ENCODE measurements around the gene ZNF611. TPM values are rescaled to one million over a fixed set of nuclear protein-coding genes. Genes with fewer than 3 reads are reported as not detected.
"Not testable (repeated sequence)": the region's sequence is repeated elsewhere in the genome, so short reads cannot be mapped to it uniquely, and the experiment has no call there.

The ZNF611 gene
- total and polyA plus RNA-seq, 4 donors: 0.50 to 12.7 (median 2.7) TPM

DNA sequence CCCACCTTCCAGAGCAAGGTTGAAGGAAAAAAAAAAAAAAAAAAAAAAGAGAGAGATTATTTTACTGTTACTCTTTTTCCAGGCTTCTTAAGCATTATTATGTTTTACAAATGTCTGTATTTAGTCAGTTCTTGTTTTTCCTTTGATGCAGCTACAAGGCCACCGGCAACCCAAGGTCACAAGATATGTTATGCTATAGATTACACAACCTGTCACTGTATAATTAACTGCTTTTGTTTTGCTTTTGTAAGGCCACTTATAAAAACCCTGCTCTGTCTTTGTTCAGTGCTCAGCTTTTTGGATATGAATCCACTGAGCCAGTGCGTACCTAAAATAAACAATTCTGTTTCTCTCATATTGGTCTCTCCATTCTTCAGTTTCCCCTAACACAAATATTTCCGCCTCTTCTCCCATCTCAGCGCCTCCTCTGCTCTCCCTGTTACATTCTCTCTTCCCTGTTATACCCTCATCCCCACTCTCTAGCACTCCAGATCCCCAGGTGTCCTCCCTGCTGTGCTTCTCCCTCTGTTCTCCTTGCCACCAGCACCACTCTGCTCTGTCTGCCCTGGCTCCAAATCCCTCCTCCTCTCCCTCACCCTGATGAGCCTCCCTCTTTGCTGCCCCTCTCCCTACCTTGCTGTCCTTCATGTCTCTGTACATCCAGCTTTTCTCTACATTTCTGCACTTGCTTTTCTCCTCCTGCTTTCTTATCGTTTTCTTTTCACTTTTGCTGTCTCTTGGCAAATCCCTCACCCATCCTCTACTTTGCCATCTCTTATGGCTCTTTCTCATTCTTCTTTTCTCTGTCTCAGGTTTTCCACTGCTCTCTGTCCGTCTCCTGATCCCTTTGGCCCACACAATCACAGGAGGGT, 45.7 kb downstream of the ZNF611 start:
- H3K27ac ChIP-seq (ENCODE audit: low read depth in 1 of 2, low read length in 2 of 2); H3K27me3 ChIP-seq (ENCODE audit: control insufficient read depth in 4 of 4, insufficient read depth in 4 of 4, low read length in 3 of 4); H3K4me1 ChIP-seq (ENCODE audit: control insufficient read depth in 4 of 4, insufficient read depth in 4 of 4, low read length in 3 of 4); H3K9me3 ChIP-seq (ENCODE audit: control insufficient read depth in 4 of 4, low read length in 3 of 4); H3K36me3 ChIP-seq (ENCODE audit: control insufficient read depth in 4 of 4, insufficient read depth in 3 of 4, low read depth in 1 of 4, low read length in 3 of 4); H3K9ac ChIP-seq (ENCODE audit: low read depth in 1 of 2, low read length in 2 of 2); DNase-seq (ENCODE audit: low spot score): not testable (repeated sequence)
- WGBS: 39% methylated on average over 6 of the region's 6 CpGs
- H3K4me3 ChIP-seq (ENCODE audit: low read depth in 1 of 3, low read length in 3 of 3): peak overlapping the region in 1 of 3 donors; percentile 48

GRCh38 chr19:52688335-52688734, 46.5 kb downstream of the ZNF611 start:
- H3K27me3 ChIP-seq (ENCODE audit: control insufficient read depth in 4 of 4, insufficient read depth in 4 of 4, low read length in 3 of 4): peaks cover 0 to 3% (median 0%) of the 10 kb centered on the region in 4 donors
- peaks cover 3 to 8% (median 5%) of the 10 kb centered on the region in 4 donors for H3K9me3 ChIP-seq (ENCODE audit: control insufficient read depth in 4 of 4, low read length in 3 of 4)
- peaks cover 0 to 5% (median 0%) of the 10 kb centered on the region in 4 donors for H3K4me1 ChIP-seq (ENCODE audit: control insufficient read depth in 4 of 4, insufficient read depth in 4 of 4, low read length in 3 of 4)
- TF ChIP-seq, protein P1, sequence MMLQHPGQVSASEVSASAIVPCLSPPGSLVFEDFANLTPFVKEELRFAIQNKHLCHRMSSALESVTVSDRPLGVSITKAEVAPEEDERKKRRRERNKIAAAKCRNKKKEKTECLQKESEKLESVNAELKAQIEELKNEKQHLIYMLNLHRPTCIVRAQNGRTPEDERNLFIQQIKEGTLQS (IDR thresholded peaks at IDR 0.05): no peak
- no peak for TF ChIP-seq NR2F2 (IDR thresholded peaks at IDR 0.05)
- TF ChIP-seq FOXA2 (IDR thresholded peaks at IDR 0.05): no peak
- TF ChIP-seq, protein P2, sequence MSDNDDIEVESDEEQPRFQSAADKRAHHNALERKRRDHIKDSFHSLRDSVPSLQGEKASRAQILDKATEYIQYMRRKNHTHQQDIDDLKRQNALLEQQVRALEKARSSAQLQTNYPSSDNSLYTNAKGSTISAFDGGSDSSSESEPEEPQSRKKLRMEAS (IDR thresholded peaks at IDR 0.05): no peak
- TF ChIP-seq RAD21 (IDR thresholded peaks at IDR 0.05): no peak
- no peak for TF ChIP-seq HNF4G (IDR thresholded peaks at IDR 0.05)
- no peak for TF ChIP-seq HNF4A (conservative IDR thresholded peaks at IDR 0.05)
- TF ChIP-seq TAF1 (conservative IDR thresholded peaks at IDR 0.05): no peak
- TF ChIP-seq, protein P3, sequence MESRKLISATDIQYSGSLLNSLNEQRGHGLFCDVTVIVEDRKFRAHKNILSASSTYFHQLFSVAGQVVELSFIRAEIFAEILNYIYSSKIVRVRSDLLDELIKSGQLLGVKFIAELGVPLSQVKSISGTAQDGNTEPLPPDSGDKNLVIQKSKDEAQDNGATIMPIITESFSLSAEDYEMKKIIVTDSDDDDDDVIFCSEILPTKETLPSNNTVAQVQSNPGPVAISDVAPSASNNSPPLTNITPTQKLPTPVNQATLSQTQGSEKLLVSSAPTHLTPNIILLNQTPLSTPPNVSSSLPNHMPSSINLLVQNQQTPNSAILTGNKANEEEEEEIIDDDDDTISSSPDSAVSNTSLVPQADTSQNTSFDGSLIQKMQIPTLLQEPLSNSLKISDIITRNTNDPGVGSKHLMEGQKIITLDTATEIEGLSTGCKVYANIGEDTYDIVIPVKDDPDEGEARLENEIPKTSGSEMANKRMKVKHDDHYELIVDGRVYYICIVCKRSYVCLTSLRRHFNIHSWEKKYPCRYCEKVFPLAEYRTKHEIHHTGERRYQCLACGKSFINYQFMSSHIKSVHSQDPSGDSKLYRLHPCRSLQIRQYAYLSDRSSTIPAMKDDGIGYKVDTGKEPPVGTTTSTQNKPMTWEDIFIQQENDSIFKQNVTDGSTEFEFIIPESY (IDR thresholded peaks at IDR 0.05): no peak
- no peak for TF ChIP-seq FOXA1 (IDR thresholded peaks at IDR 0.05)
- TF ChIP-seq, protein P4, sequence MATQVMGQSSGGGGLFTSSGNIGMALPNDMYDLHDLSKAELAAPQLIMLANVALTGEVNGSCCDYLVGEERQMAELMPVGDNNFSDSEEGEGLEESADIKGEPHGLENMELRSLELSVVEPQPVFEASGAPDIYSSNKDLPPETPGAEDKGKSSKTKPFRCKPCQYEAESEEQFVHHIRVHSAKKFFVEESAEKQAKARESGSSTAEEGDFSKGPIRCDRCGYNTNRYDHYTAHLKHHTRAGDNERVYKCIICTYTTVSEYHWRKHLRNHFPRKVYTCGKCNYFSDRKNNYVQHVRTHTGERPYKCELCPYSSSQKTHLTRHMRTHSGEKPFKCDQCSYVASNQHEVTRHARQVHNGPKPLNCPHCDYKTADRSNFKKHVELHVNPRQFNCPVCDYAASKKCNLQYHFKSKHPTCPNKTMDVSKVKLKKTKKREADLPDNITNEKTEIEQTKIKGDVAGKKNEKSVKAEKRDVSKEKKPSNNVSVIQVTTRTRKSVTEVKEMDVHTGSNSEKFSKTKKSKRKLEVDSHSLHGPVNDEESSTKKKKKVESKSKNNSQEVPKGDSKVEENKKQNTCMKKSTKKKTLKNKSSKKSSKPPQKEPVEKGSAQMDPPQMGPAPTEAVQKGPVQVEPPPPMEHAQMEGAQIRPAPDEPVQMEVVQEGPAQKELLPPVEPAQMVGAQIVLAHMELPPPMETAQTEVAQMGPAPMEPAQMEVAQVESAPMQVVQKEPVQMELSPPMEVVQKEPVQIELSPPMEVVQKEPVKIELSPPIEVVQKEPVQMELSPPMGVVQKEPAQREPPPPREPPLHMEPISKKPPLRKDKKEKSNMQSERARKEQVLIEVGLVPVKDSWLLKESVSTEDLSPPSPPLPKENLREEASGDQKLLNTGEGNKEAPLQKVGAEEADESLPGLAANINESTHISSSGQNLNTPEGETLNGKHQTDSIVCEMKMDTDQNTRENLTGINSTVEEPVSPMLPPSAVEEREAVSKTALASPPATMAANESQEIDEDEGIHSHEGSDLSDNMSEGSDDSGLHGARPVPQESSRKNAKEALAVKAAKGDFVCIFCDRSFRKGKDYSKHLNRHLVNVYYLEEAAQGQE (IDR thresholded peaks at IDR 0.05): no peak
- no peak for TF ChIP-seq YY1 (IDR thresholded peaks at IDR 0.05)
- no peak for TF ChIP-seq GABPA (IDR thresholded peaks at IDR 0.05 in 1 of 2, conservative IDR thresholded peaks at IDR 0.05 in 1 of 2)
- TF ChIP-seq RXRA (IDR thresholded peaks at IDR 0.05): no peak
- TF ChIP-seq SP1 (IDR thresholded peaks at IDR 0.05): no peak
- TF ChIP-seq, protein P5, sequence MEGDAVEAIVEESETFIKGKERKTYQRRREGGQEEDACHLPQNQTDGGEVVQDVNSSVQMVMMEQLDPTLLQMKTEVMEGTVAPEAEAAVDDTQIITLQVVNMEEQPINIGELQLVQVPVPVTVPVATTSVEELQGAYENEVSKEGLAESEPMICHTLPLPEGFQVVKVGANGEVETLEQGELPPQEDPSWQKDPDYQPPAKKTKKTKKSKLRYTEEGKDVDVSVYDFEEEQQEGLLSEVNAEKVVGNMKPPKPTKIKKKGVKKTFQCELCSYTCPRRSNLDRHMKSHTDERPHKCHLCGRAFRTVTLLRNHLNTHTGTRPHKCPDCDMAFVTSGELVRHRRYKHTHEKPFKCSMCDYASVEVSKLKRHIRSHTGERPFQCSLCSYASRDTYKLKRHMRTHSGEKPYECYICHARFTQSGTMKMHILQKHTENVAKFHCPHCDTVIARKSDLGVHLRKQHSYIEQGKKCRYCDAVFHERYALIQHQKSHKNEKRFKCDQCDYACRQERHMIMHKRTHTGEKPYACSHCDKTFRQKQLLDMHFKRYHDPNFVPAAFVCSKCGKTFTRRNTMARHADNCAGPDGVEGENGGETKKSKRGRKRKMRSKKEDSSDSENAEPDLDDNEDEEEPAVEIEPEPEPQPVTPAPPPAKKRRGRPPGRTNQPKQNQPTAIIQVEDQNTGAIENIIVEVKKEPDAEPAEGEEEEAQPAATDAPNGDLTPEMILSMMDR (IDR thresholded peaks at IDR 0.05; ENCODE audit: low read depth, low read length, missing input control): no peak
- no peak for TF ChIP-seq EGR1 (IDR thresholded peaks at IDR 0.05; ENCODE audit: low read depth in 2 of 2)
- TF ChIP-seq JUND (IDR thresholded peaks at IDR 0.05): no peak
- no peak overlapping the region for H3K27ac ChIP-seq (ENCODE audit: low read depth in 1 of 2, low read length in 2 of 2)
- no peak overlapping the region for H3K4me3 ChIP-seq (ENCODE audit: low read depth in 1 of 3, low read length in 3 of 3)
- H3K36me3 ChIP-seq (ENCODE audit: control insufficient read depth in 4 of 4, insufficient read depth in 3 of 4, low read depth in 1 of 4, low read length in 3 of 4): no peaks in the 10 kb centered on the region
- DNase-seq (ENCODE audit: low spot score): no peak
- WGBS: 90% methylated on average over 2 of the region's 2 CpGs
- H3K9ac ChIP-seq (ENCODE audit: low read depth in 1 of 2, low read length in 2 of 2): no peak overlapping the region
